ENCODE data around the gene PIR.

PIR gene

GRCh38 chrX:15343075-15343476, 150.1 kb downstream of the PIR start:
- no peak for DNase-seq

DNA sequence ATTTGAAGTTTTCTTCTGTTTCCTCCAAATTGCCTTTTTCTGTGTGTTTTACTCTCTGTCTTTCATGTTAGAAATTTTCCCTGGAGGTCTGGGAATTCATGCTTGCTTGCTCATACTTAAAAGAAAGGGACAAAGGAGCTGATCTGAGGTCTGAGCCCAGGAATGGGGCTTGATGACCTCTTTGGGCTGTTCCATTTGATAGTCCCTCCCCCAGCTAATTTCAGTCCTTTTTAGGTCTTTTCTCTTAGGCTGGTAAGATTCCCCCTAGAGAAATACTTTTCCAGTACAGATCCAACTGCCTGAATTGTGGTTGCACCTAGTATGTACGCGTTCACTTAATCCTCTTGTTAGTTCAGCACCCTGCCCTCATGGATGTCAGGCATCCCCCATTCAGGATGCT, 152.3 kb downstream of the PIR start:
- no peak for DNase-seq

GRCh38 chrX:15336023-15336413, 157.1 kb downstream of the PIR start:
- DNase-seq: peak; percentile 56 to 63

GRCh38 chrX:15335135-15336022, 157.8 kb downstream of the PIR start, which contains the start of gene PIGA:
TSS of gene PIGA (minus strand) at chrX:15335523. CDS start at chrX:15331930, 3,593 bp downstream.
- DNase-seq: peak; percentile 89 to 94

Measured in inflammatory macrophage treated with lipopolysaccharide for 1 hour (primary cell).